HepG2 (cell line): Measurements from ENCODE around the gene RTBDN. TPM values are rescaled to one million over a fixed set of nuclear protein-coding genes. Genes with fewer than 3 reads are reported as not detected.

Experiments
- HDAC1 ChIP-seq: sonication (generic); formaldehyde crosslinking; IDR thresholded peaks from 2 replicates; pipeline ENCODE4 v1.5.1; 2020; ENCODE audit warnings: mild to moderate bottlenecking, missing genetic modification reagents
- MAFF ChIP-seq: IDR thresholded peaks from 2 replicates; pipeline ENCODE4 v1.6.1; 2011; ENCODE audit warnings: low read depth, low read length, improper control_type of control experiment
- NFE2L2 ChIP-seq: fragments of 150-350 bp; IDR thresholded peaks from 2 replicates; pipeline ENCODE4 v1.6.1; 2014; ENCODE audit warnings: low read length
- SATB2 ChIP-seq: sonication (generic); formaldehyde crosslinking; IDR thresholded peaks from 2 replicates; pipeline ENCODE4 v1.5.0; 2020; ENCODE audit warnings: missing genetic modification reagents
- YEATS2 ChIP-seq: sonication (generic); formaldehyde crosslinking; IDR thresholded peaks from 2 replicates; pipeline ENCODE4 v1.4.0; 2020; ENCODE audit warnings: missing genetic modification reagents, borderline replicate concordance
- ZFP36L2 ChIP-seq: sonication (generic); formaldehyde crosslinking; IDR thresholded peaks from 2 replicates; pipeline ENCODE4 v1.4.0; 2020; ENCODE audit warnings: missing genetic modification reagents
- ZNF20 ChIP-seq: sonication (generic); formaldehyde crosslinking; IDR thresholded peaks from 2 replicates; pipeline ENCODE4 v1.4.0; 2020; ENCODE audit warnings: mild to moderate bottlenecking, moderate library complexity, missing genetic modification reagents
- ZNF274 ChIP-seq: sonication (generic); formaldehyde crosslinking; IDR thresholded peaks from 2 replicates; pipeline ENCODE4 v1.5.1; 2020; ENCODE audit warnings: mild to moderate bottlenecking, missing genetic modification reagents
- ZNF766 ChIP-seq: sonication (generic); formaldehyde crosslinking; IDR thresholded peaks from 2 replicates; pipeline ENCODE4 v1.5.0; 2020; ENCODE audit warnings: missing genetic modification reagents, borderline replicate concordance
- polyA plus RNA-seq, 8 experiments: library from polyadenylated mRNA; depleted of rRNA in 3 of 8; stranded (reverse) in 7 of 8; unstranded in 1 of 8; fragments of >200 nt; fragmentation: Illumina TruSeq in 4 of 8; extraction: Trizol in 4 of 8; gene quantifications; 2 replicates each; pipeline versions ENCODE4 v1.2.1 to v1.2.3, GENCODE V29; 2011 to 2016; ENCODE audit warnings: low read depth in 4 of 8, missing spikeins in 1 of 8, mixed read lengths in 1 of 8; ENCODE audit not compliant: insufficient read depth in 1 of 8
- total RNA-seq, 5 experiments: library from RNA; depleted of rRNA; stranded (reverse); fragments of >200 nt; fragmentation: Illumina TruSeq; extraction: Trizol; gene quantifications; 2 replicates each; pipeline ENCODE4 v1.2.3, GENCODE V29; 2016; ENCODE audit warnings: low read depth in 1 of 5
- TF ChIP-seq, protein P1 (sequence below): sonication (generic); formaldehyde crosslinking; IDR thresholded peaks from 2 replicates; pipeline ENCODE4 v1.4.0; 2020; ENCODE audit warnings: missing genetic modification reagents
- TF ChIP-seq, protein P2 (sequence below): sonication (generic); formaldehyde crosslinking; IDR thresholded peaks from 2 replicates; pipeline ENCODE4 v1.5.1; 2020; ENCODE audit warnings: mild to moderate bottlenecking, moderate library complexity, missing genetic modification reagents
- TF ChIP-seq, protein P3 (sequence below): sonication (generic); formaldehyde crosslinking; IDR thresholded peaks from 2 replicates; pipeline ENCODE4 v1.4.0; 2020; ENCODE audit warnings: missing genetic modification reagents, borderline replicate concordance
- TF ChIP-seq, protein P4 (sequence below): sonication (generic); formaldehyde crosslinking; IDR thresholded peaks from 2 replicates; pipeline ENCODE4 v1.4.0; 2020; ENCODE audit warnings: mild to moderate bottlenecking, missing genetic modification reagents
- TF ChIP-seq, protein P5 (sequence below): IDR thresholded peaks from 2 replicates; pipeline ENCODE4 v1.6.1; 2016; ENCODE audit warnings: low read depth
- TF ChIP-seq, protein P6 (sequence below): sonication (generic); formaldehyde crosslinking; IDR thresholded peaks from 2 replicates; pipeline ENCODE4 v1.5.1; 2020; ENCODE audit warnings: missing genetic modification reagents, mild to moderate bottlenecking, borderline replicate concordance

Gene RTBDN
- total and polyA plus RNA-seq, 2 of the 13 experiments (the other 11 are each of a cell fraction or from before 2014, with no cell fraction given): 0.27 to 0.48 TPM

DNA sequence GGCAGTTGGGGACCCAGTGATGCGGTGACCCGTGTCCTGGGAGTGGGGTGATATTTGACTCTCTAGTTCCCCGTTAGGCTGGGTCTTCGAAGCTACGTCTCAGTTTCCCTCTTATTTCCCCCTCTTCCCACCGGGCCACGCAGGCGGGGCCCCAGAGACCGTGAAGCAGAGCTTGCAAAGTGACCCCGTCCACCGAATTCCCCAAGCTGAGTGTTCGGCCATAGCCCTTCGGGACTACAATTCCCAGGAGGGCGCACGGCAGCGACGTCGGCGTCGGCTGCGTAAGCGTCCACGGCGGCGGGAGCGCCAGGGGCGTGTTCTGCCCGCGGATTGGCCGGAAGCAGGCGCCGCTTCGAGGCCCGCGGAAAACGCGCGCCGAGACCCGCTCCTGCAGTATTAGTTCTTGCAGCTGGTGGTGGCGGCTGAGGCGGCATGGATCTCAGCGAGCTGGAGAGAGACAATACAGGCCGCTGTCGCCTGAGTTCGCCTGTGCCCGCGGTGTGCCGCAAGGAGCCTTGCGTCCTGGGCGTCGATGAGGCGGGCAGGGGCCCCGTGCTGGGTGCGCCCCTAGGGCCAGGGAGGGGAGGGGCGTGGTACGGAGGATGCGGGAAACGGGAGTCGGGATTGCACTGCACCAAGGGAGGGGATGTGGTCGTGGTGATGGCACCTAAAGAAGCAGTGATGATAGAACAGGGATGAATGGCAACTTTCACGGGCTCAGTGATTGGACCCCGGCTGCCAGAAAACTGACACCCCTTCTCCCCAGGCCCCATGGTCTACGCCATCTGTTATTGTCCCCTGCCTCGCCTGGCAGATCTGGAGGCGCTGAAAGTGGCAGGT, 27.9 kb downstream of the RTBDN start, which contains the start of gene RNASEH2A (continued):
- TF ChIP-seq MAFF: no peak
- peak; percentile 91 for TF ChIP-seq ZNF274 (CRISPR knock-in tag)
- TF ChIP-seq HDAC1 (CRISPR knock-in tag): peak; percentile 98
- TF ChIP-seq YEATS2 (CRISPR knock-in tag): peak; percentile 97
- TF ChIP-seq, protein P1, sequence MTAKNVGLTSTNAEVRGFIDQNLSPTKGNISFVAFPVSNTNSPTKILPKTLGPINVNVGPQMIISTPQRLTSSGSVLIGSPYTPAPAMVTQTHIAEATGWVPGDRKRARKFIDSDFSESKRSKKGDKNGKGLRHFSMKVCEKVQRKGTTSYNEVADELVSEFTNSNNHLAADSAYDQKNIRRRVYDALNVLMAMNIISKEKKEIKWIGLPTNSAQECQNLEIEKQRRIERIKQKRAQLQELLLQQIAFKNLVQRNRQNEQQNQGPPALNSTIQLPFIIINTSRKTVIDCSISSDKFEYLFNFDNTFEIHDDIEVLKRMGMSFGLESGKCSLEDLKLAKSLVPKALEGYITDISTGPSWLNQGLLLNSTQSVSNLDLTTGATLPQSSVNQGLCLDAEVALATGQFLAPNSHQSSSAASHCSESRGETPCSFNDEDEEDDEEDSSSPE (CRISPR knock-in tag): peak; percentile 99
- no peak for TF ChIP-seq NFE2L2
- TF ChIP-seq, protein P2, sequence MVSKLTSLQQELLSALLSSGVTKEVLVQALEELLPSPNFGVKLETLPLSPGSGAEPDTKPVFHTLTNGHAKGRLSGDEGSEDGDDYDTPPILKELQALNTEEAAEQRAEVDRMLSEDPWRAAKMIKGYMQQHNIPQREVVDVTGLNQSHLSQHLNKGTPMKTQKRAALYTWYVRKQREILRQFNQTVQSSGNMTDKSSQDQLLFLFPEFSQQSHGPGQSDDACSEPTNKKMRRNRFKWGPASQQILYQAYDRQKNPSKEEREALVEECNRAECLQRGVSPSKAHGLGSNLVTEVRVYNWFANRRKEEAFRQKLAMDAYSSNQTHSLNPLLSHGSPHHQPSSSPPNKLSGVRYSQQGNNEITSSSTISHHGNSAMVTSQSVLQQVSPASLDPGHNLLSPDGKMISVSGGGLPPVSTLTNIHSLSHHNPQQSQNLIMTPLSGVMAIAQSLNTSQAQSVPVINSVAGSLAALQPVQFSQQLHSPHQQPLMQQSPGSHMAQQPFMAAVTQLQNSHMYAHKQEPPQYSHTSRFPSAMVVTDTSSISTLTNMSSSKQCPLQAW: no peak; the same call in 1 of the 2 replicates
- no peak for TF ChIP-seq ZNF20 (CRISPR knock-in tag)
- peak; percentile 83; the same call in 1 of the 2 replicates for TF ChIP-seq SATB2 (CRISPR knock-in tag)
- TF ChIP-seq, protein P3, sequence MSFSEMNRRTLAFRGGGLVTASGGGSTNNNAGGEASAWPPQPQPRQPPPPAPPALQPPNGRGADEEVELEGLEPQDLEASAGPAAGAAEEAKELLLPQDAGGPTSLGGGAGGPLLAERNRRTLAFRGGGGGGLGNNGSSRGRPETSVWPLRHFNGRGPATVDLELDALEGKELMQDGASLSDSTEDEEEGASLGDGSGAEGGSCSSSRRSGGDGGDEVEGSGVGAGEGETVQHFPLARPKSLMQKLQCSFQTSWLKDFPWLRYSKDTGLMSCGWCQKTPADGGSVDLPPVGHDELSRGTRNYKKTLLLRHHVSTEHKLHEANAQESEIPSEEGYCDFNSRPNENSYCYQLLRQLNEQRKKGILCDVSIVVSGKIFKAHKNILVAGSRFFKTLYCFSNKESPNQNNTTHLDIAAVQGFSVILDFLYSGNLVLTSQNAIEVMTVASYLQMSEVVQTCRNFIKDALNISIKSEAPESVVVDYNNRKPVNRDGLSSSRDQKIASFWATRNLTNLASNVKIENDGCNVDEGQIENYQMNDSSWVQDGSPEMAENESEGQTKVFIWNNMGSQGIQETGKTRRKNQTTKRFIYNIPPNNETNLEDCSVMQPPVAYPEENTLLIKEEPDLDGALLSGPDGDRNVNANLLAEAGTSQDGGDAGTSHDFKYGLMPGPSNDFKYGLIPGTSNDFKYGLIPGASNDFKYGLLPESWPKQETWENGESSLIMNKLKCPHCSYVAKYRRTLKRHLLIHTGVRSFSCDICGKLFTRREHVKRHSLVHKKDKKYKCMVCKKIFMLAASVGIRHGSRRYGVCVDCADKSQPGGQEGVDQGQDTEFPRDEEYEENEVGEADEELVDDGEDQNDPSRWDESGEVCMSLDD (CRISPR knock-in tag): 0 out of 2 replicates have a peak, but pooled peaks have one; percentile 38
- TF ChIP-seq ZNF766 (CRISPR knock-in tag): peak; percentile 75; the same call in 1 of the 2 replicates
- TF ChIP-seq, protein P4, sequence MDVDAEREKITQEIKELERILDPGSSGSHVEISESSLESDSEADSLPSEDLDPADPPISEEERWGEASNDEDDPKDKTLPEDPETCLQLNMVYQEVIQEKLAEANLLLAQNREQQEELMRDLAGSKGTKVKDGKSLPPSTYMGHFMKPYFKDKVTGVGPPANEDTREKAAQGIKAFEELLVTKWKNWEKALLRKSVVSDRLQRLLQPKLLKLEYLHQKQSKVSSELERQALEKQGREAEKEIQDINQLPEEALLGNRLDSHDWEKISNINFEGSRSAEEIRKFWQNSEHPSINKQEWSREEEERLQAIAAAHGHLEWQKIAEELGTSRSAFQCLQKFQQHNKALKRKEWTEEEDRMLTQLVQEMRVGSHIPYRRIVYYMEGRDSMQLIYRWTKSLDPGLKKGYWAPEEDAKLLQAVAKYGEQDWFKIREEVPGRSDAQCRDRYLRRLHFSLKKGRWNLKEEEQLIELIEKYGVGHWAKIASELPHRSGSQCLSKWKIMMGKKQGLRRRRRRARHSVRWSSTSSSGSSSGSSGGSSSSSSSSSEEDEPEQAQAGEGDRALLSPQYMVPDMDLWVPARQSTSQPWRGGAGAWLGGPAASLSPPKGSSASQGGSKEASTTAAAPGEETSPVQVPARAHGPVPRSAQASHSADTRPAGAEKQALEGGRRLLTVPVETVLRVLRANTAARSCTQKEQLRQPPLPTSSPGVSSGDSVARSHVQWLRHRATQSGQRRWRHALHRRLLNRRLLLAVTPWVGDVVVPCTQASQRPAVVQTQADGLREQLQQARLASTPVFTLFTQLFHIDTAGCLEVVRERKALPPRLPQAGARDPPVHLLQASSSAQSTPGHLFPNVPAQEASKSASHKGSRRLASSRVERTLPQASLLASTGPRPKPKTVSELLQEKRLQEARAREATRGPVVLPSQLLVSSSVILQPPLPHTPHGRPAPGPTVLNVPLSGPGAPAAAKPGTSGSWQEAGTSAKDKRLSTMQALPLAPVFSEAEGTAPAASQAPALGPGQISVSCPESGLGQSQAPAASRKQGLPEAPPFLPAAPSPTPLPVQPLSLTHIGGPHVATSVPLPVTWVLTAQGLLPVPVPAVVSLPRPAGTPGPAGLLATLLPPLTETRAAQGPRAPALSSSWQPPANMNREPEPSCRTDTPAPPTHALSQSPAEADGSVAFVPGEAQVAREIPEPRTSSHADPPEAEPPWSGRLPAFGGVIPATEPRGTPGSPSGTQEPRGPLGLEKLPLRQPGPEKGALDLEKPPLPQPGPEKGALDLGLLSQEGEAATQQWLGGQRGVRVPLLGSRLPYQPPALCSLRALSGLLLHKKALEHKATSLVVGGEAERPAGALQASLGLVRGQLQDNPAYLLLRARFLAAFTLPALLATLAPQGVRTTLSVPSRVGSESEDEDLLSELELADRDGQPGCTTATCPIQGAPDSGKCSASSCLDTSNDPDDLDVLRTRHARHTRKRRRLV (CRISPR knock-in tag): peak; percentile 79
- TF ChIP-seq, protein P5, sequence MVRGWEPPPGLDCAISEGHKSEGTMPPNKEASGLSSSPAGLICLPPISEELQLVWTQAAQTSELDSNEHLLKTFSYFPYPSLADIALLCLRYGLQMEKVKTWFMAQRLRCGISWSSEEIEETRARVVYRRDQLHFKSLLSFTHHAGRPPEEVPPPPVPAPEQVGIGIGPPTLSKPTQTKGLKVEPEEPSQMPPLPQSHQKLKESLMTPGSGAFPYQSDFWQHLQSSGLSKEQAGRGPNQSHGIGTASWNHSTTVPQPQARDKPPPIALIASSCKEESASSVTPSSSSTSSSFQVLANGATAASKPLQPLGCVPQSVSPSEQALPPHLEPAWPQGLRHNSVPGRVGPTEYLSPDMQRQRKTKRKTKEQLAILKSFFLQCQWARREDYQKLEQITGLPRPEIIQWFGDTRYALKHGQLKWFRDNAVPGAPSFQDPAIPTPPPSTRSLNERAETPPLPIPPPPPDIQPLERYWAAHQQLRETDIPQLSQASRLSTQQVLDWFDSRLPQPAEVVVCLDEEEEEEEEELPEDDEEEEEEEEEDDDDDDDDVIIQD (CRISPR knock-in tag): no peak
- TF ChIP-seq, protein P6, sequence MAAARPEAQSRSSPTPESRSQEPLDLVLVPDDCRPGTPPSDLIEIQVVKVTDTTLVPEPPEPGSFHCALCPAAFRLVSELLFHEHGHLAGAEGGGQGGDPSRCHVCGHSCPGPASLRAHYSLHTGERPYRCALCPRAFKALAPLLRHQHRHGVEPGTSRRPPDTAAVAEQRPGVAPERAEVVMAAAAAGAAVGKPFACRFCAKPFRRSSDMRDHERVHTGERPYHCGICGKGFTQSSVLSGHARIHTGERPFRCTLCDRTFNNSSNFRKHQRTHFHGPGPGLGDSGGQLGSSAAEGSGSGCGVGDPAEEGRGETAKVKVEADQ (CRISPR knock-in tag): peak; percentile 97
- 0 out of 2 replicates have a peak, but pooled peaks have one; percentile 41 for TF ChIP-seq ZFP36L2 (CRISPR knock-in tag)
